Coronary artery (tissue), 2 donors: Measurements from ENCODE around the gene TMEM37.

Source experiments
- DNase-seq: peaks from one replicate; pipeline ENCODE4 v3.0.0-alpha.2; 2017; ENCODE audit warnings: low spot score
- H3K27ac ChIP-seq, 2 donors: fragments of 200-600 bp; sonication (generic); one replicate each; pipeline ENCODE4 v1.5.1; 2016 to 2019
- H3K4me3 ChIP-seq: fragments of 200-600 bp; sonication (generic); 2 replicates; pipeline ENCODE4 v1.5.1; 2016; ENCODE audit warnings: mild to moderate bottlenecking, moderate library complexity
- CTCF ChIP-seq: fragments of 200-600 bp; sonication (generic); IDR thresholded peaks from one replicate; pipeline ENCODE4 v1.5.1; 2019; ENCODE audit warnings: antibody characterized with exemption

The TMEM37 gene

GRCh38 chr2:119431155-119431975 lies at the start of gene TMEM37:
TMEM37 (plus strand) TSS chr2:119431854; CDS start chr2:119431904, 50 bp downstream.
- peak within 1 kb of the TSS; percentile 75 for H3K4me3 ChIP-seq
- peak within 1 kb of the TSS; percentile 43 to 77 for H3K27ac ChIP-seq
- no peak for DNase-seq
- TF ChIP-seq CTCF: no peak

- Histone ChIP-seq H3K27ac (no peak overlapping the region), H3K4me3 (no peak overlapping the region)
- no peak for DNase-seq
- no peak for TF ChIP-seq CTCF
Measured at GRCh38 chr2:119383410-119384140, 48.1 kb upstream of the TMEM37 start.

GRCh38 chr2:119384971-119385370 lies 46.7 kb upstream of the TMEM37 start:
- DNase-seq: no peak
- no peak for TF ChIP-seq CTCF
- Histone ChIP-seq H3K27ac (no peak overlapping the region), H3K4me3 (no peak overlapping the region)

- TF ChIP-seq CTCF: no peak
- Histone ChIP-seq H3K4me3 (no peak overlapping the region), H3K27ac (no peak overlapping the region)
- DNase-seq: no peak
Measured at GRCh38 chr2:119385466-119385865, 46.2 kb upstream of the TMEM37 start.

GRCh38 chr2:119387381-119388129 lies 44.1 kb upstream of the TMEM37 start:
- TF ChIP-seq CTCF: no peak
- H3K27ac ChIP-seq: peak overlapping the region; percentile 33 to 77
- H3K4me3 ChIP-seq: no peak overlapping the region
- no peak for DNase-seq

- no peak overlapping the region for H3K4me3 ChIP-seq
- TF ChIP-seq CTCF: no peak
- DNase-seq: no peak
- no peak overlapping the region for H3K27ac ChIP-seq
Measured at GRCh38 chr2:119389615-119390306, 41.9 kb upstream of the TMEM37 start.
